NT2/D1 (cell line): ENCODE results near the gene BCL11B.

Source experiments
- DNase-seq: peaks from one replicate; pipeline ENCODE4 v3.0.0-alpha.2; 2011; ENCODE audit warnings: low read depth, low spot score
- H3K27me3 ChIP-seq: 2 replicates; pipeline ENCODE4 v1.6.0; 2011; ENCODE audit warnings: mild to moderate bottlenecking; ENCODE audit not compliant: insufficient read length, insufficient read depth
- H3K36me3 ChIP-seq: 2 replicates; pipeline ENCODE4 v1.6.1; 2011; ENCODE audit warnings: mild to moderate bottlenecking, low read length, mixed read lengths; ENCODE audit not compliant: insufficient read depth, insufficient read length
- H3K4me1 ChIP-seq: 2 replicates; pipeline ENCODE4 v1.5.1; 2011; ENCODE audit not compliant: insufficient read depth, insufficient read length
- H3K4me3 ChIP-seq: 2 replicates; pipeline ENCODE4 v1.5.1; 2011; ENCODE audit warnings: low read depth; ENCODE audit not compliant: insufficient read length
- H3K9ac ChIP-seq: 2 replicates; pipeline ENCODE4 v1.6.0; 2011; ENCODE audit warnings: low read depth; ENCODE audit not compliant: insufficient read length
- H3K9me3 ChIP-seq: 2 replicates; pipeline ENCODE4 v1.5.1; 2011; ENCODE audit warnings: mild to moderate bottlenecking, low read length; ENCODE audit not compliant: insufficient read depth
- SUZ12 ChIP-seq: IDR thresholded peaks from 2 replicates; pipeline ENCODE4 v1.6.1; 2011; ENCODE audit not compliant: insufficient read length, insufficient read depth; ENCODE audit errors: extremely low read depth
- YY1 ChIP-seq: IDR thresholded peaks from 2 replicates; pipeline ENCODE4 v1.6.1; 2011; ENCODE audit not compliant: insufficient read length, insufficient read depth
- ZNF274 ChIP-seq: IDR thresholded peaks from 2 replicates; pipeline ENCODE4 v1.6.1; 2011; ENCODE audit warnings: mild to moderate bottlenecking, low read depth, low read length

Gene BCL11B

GRCh38 chr14:99163446-99163845 lies 108.6 kb downstream of the BCL11B start:
- no peaks in the 10 kb centered on the region for H3K27me3 ChIP-seq
- H3K36me3 ChIP-seq: no peaks in the 10 kb centered on the region
- DNase-seq: no peak
- H3K9ac ChIP-seq: no peak overlapping the region
- H3K9me3 ChIP-seq: no peaks in the 10 kb centered on the region
- H3K4me3 ChIP-seq: no peak overlapping the region
- TF ChIP-seq YY1 (no peak), SUZ12 (no peak), ZNF274 (no peak)
- H3K4me1 ChIP-seq: no peaks in the 10 kb centered on the region

DNA sequence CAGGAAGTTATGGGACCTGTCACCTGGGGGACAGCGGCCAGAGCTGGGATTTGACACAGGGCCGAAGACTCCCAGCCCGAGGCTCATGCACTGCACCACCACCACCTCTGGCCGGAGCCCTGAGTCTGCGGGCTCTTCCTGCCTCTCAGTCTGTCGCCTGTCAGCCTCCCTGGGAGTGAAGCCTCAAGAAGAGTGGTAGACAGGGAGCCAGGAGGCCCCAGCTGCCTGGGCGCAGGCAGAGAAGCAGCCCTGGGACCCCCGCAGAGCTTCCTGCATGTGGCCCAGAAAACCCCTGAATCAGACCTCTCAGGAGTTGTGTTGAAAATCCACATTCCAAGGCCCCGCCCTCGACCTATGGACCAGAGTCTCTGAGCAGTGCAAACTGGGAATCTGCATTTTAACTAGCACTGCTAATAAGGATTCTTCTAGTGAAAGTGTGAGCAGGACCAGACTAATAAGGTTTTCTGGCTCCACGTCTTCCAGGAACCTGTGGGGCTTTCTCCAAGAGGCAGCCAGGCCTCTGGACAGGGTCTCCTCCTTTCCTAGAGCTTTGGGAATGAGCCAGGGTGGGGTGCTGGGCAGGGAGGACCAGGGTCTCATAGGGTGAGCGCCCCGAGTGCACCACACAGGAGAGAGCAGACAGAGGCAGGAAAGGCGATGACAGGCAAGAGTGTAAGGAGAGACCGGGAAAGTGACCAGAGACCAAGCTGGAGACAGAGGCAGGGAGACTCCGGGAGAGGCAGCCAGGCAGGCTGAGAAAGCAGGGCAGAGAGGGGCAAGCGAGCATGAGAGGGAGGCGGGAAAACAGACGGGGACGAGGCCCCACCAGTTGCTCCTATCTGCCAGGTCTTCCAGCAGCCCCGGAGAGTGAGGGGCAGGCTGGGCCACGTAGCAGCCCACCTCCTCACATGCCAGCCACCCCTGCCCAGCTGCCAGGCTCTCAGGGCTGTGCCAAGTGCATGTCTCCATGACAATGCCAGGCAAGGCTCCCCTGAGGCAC lies 112.4 kb downstream of the BCL11B start:
- TF ChIP-seq SUZ12 (no peak), ZNF274 (no peak)
- H3K9ac ChIP-seq: no peak overlapping the region
- H3K36me3 ChIP-seq: no peaks in the 10 kb centered on the region
- H3K9me3 ChIP-seq: no peaks in the 10 kb centered on the region
- H3K4me3 ChIP-seq: no peak overlapping the region
- DNase-seq: no peak
- H3K27me3 ChIP-seq: no peaks in the 10 kb centered on the region
- H3K4me1 ChIP-seq: no peaks in the 10 kb centered on the region

DNA sequence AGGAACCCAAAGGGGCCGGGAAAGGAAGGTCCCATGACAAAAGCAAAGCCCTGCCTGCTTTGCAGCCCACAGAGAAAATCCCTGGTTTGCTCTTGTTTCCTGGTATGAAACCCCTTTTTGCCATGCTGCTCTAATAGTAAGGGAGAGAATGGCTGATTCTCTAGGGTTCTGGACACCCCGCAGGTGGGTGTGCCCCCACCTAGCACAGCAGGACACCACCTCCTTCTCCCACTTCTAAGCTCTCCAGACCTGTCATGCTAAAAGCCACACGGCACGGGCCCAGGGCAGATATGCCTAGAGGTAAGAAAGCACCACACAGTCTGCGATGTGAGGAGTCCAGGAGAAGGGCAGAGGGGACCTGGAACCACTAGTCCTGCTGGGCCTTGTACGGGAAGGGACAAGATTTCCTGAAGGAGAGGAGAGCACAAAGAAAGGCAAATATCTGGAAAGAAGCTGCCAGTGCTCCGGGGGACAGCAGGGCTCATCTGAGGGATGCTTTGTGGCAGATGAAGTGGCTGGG lies 113.3 kb downstream of the BCL11B start:
- no peak for DNase-seq
- TF ChIP-seq YY1: no peak
- TF ChIP-seq SUZ12: no peak
- no peak for TF ChIP-seq ZNF274
- H3K4me3 ChIP-seq: no peak overlapping the region

DNA sequence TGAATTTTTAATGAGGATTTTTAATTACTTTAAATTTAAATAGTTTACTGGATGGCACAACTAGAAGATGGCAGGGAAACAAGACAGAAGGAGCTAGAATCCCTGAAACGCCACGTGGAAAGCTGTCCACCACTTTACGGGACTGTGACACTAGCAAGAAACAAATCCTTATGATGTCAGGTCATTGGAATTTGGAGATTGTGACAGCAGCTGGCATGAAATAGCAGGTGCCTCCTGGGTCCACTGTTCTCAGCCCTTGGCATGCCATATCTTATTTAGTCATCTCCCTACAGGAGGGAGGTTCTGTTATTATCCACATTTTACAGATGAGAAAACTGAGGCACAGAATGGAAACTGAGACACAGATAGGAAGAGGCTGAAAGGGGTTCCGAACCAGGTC lies 113.8 kb downstream of the BCL11B start:
- no peak for DNase-seq
- H3K4me1 ChIP-seq: no peaks in the 10 kb centered on the region
- H3K36me3 ChIP-seq: no peaks in the 10 kb centered on the region
- H3K9ac ChIP-seq: no peak overlapping the region
- H3K9me3 ChIP-seq: no peaks in the 10 kb centered on the region
- no peak overlapping the region for H3K4me3 ChIP-seq
- no peaks in the 10 kb centered on the region for H3K27me3 ChIP-seq
- no peak for TF ChIP-seq YY1
- no peak for TF ChIP-seq ZNF274
- no peak for TF ChIP-seq SUZ12

More for the DNA sequence above, 113.3 kb downstream of the BCL11B start:
- H3K27me3 ChIP-seq: no peaks in the 10 kb centered on the region
- no peak overlapping the region for H3K9ac ChIP-seq
- H3K4me1 ChIP-seq: no peaks in the 10 kb centered on the region
- H3K9me3 ChIP-seq: no peaks in the 10 kb centered on the region
- no peaks in the 10 kb centered on the region for H3K36me3 ChIP-seq

GRCh38 chr14:99157676-99158075 lies 114.3 kb downstream of the BCL11B start:
- no peaks in the 10 kb centered on the region for H3K27me3 ChIP-seq
- DNase-seq: no peak
- H3K9ac ChIP-seq: no peak overlapping the region
- TF ChIP-seq SUZ12 (no peak), YY1 (no peak), ZNF274 (no peak)
- no peaks in the 10 kb centered on the region for H3K36me3 ChIP-seq
- H3K4me3 ChIP-seq: no peak overlapping the region
- H3K9me3 ChIP-seq: no peaks in the 10 kb centered on the region
- H3K4me1 ChIP-seq: no peaks in the 10 kb centered on the region

DNA sequence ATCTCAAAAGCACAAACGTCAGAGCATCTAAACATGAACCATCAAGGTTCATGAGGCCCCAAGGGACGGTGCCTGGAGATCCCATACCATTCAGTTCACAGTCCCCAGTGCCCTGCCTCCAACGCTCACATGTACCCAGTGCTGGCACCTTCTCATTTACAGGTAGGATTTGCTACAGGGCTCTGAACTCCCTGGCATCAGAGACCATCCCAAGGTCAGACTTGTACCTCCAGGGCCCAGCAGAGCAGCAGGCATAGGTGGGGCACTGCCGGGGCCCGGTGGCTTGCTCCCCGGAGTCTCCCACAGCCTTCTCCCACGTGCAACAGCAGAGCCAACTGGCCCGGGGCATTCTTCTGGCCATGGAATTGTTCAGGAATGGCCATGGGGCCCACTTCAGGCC lies 114.8 kb downstream of the BCL11B start:
- H3K36me3 ChIP-seq: no peaks in the 10 kb centered on the region
- TF ChIP-seq ZNF274 (no peak), YY1 (no peak), SUZ12 (no peak)
- H3K4me3 ChIP-seq: no peak overlapping the region
- H3K9me3 ChIP-seq: no peaks in the 10 kb centered on the region
- no peaks in the 10 kb centered on the region for H3K4me1 ChIP-seq
- H3K9ac ChIP-seq: no peak overlapping the region
- DNase-seq: no peak
- H3K27me3 ChIP-seq: no peaks in the 10 kb centered on the region

DNA sequence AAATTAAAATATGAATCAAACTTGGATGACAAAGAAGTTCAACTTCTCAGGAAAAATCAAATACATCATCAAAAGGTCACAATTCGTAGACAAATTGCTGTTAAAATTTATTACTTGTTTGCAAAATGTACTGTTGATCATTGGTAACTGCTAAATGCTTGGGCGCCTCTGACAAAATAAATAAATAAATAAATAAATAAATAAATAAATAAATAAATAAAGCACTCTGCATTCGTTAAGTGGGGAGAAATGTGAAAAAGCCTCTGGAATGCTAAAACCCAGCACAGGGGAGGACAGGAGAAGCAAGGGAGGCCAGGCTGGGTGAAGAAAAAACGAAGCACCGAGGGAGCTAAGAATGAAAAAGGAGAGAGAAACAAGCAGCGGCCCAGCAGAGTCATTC lies 115.2 kb downstream of the BCL11B start:
- H3K9me3 ChIP-seq: no peaks in the 10 kb centered on the region
- no peaks in the 10 kb centered on the region for H3K36me3 ChIP-seq
- TF ChIP-seq YY1 (no peak), SUZ12 (no peak), ZNF274 (no peak)
- no peak overlapping the region for H3K9ac ChIP-seq
- H3K4me1 ChIP-seq: no peaks in the 10 kb centered on the region
- no peak overlapping the region for H3K4me3 ChIP-seq
- DNase-seq: no peak
- no peaks in the 10 kb centered on the region for H3K27me3 ChIP-seq
